GM21723 (cell line): ENCODE results near the gene PIAS1.
A peak's percentile ranks its signal among the peaks of the same experiment; 100 is the strongest.
"Not testable (repeated sequence)": the region's sequence is repeated elsewhere in the genome, so short reads cannot be mapped to it uniquely, and the experiment has no call there.

Experiments used
- ATAC-seq: cut with Tn5 transposase; IDR thresholded peaks from one replicate; pipeline ENCODE4 v1.9.1; 2021; ENCODE audit warnings: mild to moderate bottlenecking, moderate library complexity; ENCODE audit not compliant: unreplicated experiment

Gene PIAS1

DNA sequence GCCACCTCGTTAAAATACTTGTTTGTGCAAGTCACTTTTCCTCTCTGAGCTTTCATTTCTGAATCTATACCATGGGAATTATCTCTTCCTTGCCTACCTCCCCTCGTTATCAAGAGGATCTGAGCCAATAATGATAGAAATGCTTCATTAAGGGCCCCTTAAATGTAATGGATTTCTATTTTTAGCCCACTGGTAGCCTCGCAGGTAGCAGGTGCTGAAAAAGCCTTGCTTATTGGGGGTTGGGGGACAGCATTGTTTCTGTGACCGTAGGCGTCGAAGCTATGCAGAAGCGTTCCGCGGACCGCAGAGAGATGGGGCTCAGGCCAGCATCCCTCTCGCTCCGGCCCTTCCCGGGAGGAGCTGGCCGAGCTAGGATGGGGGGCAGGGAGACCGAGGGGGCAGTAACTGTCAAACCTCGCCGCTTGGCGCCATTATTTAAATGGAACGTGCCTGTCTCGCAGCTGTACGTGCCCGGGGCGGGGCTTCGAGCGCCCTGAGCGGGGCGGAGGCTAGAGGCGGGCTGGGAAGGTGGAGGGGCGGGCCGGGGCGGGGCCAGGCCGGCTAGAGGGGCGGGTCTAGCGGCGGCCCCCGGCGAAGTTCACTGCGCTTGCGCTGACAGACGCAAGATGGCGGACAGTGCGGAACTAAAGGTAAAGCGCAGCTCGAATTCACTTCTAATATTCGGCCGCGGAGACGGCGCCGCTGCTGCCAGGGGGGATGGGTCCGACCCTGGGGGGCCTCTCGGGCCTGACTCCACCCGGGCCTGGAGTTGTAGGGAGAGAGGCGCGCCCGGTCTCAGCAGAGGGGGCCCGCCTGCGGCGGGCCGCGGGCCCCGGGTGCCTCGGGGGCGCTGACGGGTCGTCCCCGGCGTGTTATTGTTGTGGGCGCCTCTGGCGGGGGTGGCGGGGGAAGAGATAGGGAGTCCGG, at the start of gene PIAS1:
TSS of gene PIAS1 (plus strand) at position 615 of the 927 bp plus-strand sequence. CDS start at position 627, 12 bp downstream.
- ATAC-seq = peak; percentile 82

DNA sequence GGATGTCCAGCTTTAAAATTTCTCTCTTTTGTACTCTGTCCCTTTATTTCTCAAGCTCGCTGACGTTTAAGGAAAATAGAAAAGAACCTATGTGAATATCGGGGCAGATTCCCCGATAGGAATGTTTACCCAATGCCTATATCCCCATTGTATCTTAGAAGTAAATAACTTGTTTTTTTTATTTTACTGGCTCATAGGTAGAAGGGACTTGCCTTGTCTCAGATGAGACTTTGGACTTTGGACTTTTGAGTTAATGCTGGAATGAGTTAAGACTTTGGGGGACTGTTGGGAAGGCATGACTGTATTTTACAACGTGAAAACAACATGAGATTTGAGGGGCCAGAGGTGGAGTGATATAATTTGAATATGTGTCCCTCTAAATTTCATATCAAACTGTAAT, 46.5 kb upstream of the PIAS1 start:
- ATAC-seq = not testable (repeated sequence)

DNA sequence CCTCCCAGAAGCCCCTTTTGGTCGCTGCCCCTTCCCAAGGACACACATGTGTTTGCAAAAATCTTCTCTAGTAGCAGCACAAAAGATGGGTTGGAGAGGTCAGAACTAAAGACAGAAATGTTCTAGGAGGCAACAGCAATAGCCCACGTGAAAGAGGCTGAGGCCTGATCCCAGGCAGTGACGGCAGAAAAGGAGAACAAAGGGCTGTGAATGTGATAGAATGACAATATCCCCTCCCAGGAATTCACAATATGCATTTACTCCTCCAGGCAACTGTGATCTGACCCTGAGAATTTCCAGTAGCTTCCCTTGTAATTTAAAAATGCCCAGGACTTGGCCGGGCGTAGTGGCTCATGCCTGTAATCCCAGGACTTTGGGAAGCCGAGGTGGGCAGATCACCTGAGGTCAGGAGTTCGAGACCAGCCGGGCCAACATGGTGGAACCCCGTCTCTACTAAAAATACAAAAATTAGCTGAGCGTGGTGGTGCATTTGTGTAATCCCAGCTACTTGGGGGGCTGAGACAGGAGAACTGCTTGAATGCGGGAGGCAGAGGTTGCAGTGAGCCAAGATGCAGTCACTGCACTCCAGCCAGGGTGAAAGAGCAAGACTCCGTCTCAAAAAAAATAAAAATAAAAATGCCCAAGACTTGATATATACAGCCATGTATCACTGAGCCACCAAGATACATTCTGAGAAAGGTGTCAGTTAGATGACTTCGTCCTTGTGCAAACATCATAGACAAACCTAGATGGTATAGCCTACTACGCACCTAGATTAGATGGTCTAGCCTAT, 43.6 kb upstream of the PIAS1 start:
- ATAC-seq = no peak

DNA sequence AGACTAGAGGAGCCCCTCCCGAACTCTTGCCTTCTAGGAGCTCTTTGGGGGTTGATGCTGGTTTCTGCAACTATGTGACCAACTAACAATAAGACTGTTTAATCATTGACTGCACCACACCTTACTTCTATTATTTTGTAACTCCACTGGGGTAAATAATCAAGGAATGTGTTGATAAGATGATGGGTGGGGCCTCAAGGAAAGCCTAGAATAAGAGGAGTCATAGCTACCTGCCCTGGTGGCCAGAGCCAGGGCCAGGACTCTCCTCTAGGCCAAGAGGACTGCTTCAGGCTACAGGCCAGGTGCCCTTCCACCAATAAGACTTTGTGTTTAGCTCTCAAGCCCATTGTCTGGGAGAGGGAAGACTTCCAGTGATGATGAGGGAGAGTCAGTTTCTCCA, 41.2 kb upstream of the PIAS1 start:
- no peak for ATAC-seq

DNA sequence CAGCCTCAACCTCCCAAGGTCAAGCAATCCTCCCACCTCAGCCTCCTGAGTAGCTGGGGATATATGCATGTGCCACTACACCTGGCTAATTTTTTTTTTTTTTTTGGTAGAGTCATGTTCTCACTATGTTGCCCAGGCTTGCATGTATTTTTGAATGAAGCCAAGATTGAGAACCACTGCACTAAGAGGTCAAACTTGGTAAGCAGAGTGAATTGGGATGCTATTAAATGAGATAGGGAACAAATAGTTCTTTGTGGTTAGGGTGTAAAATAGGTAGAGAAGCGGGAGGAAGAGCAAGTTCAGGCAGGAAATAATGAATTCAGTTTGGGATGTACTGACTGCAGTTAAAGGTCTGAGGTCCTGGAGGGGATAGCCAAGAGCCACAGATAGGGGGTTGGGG, 39.9 kb upstream of the PIAS1 start:
- no peak for ATAC-seq

DNA sequence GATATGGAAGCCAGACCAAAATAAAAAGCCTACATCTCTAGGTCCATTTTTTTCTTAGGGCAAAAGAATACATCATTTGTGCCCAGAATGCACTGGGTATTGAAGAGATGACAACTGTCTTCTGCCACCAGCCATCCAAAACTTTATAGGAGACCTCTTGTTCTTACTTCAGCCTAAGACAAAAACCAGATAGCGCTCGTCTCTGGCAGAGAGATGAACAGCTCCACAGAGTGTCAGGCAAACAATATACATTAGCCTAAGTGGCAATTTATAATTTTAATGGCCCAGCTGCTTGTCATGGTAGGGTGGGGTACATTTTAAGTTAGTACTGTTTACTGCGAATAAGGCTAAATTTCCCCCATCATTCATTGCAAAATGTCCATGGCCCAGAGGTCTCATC, 38.9 kb upstream of the PIAS1 start:
- no peak for ATAC-seq

DNA sequence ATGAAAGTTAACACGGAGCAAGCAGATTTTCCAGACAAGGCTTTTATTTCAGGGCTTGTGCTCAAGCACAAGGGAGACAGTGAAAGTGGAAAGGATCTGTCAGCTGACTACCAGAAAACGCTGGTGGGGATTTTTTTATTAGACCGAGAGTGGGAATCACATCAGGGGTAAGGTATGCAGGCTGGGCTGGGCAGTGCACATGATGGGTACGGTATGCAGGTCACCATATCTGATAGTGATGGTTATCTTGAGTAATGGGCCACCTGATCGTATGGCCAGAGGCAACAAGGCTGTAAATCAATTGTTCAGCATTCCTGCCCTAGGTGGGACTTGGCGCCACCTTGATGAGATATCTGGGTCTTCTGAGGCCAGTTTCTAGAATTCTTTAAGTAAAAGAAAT, 36.9 kb upstream of the PIAS1 start:
- no peak for ATAC-seq

DNA sequence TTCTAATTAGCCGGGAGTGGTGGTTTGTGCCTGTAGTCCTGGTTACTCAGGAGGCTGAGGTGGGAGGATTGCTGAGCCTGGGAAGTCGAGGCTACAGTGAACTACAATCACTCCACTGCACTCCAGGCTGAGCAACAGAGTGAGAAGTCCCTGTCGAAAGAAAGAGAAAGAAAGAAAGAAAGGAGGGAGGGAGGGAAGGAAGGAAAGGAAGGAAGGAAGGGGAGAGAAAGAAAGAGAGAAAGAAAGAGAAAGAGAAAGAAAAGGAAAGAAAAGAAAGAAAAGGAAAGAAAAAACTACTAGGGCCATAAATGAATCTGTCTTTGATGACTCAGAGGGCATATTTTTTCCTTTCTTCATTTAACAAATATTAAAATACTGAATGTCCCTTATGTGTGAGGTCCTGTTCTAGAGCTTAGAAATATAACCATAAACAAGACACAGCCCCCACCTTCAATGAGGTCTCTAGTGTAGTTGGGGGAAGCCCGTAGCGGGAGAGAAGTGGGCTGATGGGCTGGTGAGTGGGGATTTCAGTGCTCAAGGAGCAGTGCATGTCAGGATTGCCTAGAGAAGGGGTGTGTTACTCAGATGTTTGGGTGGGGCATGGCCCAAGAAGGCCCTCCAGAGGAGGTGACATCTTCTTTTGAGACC, 35.2 kb upstream of the PIAS1 start:
- no peak for ATAC-seq

DNA sequence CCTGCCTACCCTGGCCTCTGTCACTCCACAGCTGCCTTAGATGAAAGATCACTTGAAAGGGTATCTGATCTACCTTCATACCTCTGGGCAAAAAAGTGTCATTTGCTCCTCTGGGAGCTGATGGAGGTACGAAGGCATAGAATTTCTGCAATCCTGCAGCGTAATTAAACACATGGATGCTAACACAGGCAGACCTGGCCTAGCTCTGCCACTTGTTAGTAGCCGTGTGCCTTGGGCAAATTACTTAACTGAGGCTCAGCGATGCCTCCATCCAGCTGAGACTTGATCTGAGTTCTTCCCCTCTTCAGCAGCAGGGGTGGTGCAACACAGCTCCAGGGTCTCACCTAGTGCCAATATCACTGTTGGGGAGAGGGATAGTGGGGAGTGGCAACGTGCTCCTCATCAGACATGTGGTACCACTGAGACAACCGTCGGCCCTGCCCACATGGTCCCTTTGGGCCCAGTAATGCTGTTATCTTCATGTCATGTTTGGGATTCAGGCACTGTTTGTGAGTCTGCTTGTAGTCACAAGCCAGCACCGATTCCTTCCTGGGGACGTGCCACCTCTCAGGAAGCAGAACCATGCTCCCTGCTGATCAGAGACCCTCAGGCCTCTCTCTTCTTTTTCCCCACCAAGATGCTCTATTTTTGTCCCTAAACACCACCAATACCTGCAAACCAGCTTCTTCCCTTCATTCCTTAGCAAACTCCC, 34.1 kb upstream of the PIAS1 start:
- no peak for ATAC-seq

DNA sequence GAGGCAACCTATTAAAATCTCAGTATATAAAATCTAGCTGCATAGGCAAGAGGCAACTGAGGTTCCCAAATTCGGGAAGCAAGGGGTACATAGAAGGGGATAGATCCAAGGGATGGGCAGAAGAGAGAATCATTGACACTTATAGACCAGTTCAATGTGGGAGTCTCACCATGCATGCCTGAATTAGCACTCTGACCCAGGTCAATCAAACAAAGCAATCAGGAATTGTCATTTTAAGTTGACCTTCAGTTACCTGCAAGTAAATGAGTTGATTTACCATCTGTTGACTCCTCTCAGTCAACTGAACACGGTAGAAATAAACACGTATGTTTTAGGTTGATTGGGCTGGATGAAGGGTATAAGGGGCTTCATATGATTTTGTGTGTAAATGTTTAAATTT, 33.4 kb upstream of the PIAS1 start:
- no peak for ATAC-seq

DNA sequence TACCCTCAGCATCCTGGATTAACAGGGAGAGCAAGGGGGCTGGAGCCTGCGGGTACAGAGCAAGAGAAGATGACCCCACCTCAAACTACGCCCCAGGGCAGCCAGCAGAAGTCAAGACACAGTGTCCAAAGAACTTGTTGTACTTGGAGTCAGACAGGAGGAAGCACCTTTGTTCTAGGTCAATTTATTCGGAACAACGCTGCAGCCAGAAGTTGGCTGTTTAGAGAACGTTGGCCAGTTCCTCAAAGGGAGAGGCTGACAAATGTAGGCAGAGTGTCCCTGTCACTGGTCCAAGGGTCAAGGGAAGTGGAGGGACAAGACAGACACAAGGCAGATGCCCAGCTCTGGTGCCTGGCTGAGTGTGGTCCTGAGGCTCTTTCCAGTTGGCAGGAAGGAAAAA, 32.1 kb upstream of the PIAS1 start:
- ATAC-seq = no peak

DNA sequence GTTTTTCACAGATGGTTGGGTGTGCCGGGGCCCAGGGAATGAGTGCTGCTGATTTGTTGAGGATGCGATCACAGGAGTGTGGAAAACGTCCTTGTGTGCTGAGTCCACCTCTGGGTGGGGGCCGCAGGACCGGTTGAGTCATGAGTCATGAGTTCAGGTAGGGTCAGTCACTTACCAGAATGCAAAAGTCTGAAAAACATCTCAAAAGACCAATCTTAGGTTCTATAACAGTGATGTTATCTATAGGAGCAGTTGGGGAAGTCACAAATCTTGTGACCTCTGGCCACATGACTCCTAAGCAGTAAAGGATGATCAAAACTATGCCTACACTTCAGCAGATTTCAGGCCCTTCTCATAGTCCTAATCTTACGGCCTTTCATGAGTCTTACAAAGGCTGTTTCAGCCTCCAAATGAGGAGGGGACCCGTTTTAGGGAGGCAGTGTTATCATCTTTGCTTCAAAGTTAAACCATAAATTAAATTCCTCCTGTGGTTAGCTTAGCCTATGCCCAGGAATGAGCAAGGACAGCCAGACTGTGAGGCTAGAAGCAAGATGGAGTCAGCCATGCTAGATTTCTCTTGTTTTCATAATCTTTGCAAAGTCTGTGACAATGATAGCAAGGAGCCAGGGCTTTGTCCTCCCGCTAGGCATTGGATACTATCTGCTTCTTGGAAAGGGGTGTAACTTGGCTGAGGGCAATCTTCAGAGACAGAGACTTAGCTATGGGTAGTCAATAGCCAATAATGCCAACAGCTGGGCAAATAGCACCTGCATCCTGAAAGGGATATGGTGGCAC, 30.6 kb upstream of the PIAS1 start:
- no peak for ATAC-seq

DNA sequence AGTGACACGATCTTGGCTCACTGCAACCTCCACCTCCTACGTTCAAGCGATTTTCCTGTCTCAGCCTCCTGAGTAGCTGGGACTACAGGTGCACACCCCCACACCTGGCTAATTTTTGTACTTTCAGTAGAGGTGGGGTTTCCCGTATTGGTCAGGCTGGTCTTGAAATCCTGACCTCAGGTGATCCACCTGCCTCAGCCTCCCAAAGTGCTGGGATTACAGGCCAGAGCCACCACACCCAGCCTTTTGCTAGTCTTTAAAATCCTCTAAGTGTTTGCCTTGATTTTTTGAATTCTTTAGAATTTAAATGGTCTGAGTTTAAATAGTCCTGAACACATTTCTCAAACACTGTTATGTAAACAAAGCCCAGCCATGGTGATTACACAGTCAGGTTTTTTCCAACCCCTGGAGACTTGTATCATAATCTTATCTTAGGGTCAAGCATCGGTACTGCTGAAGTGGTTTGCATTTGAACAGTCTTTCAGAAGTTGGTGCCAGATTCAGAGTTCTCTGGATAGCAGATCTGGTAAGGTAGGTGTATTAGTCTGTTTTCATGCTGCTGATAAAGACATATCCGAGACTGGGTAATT, 28.2 kb upstream of the PIAS1 start:
- ATAC-seq = no peak

DNA sequence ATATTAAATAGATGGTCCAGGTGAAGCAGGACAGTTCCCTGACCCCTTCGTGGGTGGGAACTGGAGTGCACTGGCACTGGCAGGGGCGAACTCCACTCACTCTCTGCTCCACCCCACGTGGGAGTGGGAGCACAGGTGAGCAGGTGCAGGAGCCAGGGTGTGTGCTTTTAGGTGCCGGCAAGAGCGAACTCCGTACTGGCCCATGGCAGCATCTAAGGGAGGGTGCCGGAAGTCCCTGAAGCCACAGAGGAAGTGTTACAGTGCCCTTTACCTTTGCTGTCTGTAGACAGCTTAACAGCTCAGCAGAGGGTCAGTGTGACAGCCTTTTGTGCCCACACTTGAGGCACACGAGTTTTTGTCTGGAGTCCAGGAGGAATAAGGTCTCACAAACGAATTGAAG, 26.7 kb upstream of the PIAS1 start:
- ATAC-seq = no peak

DNA sequence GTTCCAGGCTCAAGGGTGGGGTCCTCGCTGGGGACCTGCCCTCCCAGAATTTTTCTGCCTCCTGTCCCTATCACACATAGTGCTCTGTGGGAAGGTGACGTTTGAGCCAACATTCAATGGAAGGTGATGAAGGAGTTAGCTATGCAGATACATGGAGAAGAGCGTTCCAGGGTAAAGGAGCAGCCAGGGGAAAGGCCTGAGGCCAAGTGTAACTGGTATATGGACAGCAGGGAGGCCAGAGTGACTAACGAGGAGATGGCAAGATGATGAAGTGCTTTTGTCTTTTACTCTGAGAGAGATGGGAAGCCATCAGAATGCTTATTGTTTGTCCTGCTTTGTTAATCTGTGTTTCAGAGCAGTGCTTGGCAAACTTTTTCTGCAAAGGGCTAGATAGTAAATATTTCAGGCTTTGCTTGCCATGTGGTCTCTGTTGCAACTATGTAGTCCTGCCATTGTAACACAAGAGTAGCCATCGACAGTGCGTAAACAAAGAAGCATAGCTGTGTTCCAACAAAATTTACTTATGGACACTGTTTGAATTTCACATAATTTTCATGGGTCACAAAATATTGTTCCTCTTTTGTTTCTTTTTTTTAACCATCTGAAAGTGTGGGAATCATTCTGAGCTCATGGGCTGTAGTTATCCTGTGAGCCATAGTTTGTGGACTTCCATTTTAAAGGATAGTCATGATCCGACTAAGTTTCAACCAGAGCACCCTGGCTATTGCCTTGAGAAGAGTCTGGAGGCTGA, 25.8 kb upstream of the PIAS1 start:
- no peak for ATAC-seq

DNA sequence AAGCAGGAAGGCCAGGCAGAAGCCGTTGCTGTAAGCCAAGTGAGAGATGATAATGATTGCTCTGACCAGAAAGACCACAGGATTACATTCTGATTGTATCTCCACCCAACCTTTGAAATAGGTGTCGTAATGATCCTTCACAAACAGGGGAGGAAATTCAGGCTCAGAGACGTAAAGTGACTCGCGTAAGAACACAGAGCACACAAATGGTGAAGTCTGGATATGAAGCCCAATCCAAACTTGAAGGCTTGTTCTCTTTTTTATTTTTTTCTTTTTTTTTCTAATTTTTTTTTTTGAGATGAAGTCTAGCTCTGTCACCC, 25.3 kb upstream of the PIAS1 start:
- ATAC-seq = no peak

DNA sequence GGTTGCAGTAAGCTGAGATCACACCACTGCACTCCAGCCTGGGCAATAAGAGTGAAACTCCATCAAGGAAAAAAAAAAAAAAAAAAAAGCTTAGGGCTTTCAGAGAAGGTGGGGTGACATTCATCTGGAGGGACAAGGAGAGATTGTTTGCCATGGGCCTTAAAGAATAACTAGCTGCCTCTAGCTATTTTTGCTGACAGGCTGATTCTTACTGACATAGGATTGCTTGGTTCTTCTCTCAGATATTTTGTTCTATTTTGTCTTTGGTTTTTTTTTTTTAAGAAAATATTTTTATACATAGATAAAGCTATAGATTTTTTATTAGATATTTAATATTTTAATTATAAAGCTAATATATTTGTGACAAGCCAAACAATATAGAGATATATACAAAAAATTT, 24.2 kb upstream of the PIAS1 start:
- ATAC-seq = no peak

DNA sequence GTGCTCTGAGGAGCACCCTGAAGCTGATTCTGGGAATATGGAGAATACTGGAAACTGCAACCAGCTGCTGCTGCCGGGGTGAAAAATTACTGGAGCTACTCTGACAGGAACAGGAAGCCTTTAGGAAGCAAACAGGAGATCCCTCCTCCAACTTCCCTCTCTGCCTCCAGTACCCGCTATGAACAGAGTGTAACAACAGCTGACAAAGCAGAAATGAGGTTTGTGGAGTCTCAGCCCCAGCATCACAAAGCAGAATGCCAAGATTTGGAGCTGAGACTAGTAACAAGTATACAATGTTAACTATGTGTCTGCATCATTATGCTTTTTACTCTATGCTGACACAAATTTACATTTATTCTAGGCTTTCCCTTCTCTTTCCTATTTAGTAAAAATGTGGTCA, 22.7 kb upstream of the PIAS1 start:
- no peak for ATAC-seq

DNA sequence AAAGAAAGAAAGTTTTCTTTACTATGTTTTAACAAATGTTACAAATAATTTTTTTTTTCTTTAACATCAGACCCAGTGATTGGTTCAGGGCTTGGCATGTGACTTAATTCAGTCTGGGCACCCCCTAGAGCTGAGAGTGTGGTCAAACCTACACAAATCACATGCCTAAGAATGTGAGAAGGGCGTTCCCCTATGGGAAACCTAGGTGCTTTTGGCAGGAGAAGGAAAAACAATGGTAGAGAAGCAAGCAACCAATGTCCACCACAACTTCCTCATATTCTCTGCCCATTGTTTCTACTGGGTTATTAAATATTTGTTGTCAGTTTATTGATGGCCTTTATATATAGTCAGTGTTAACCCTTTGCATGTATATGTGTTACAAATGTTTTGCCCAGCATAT, 21.4 kb upstream of the PIAS1 start:
- ATAC-seq = no peak
